Measurements from ENCODE around the gene COL18A1. TPM values are rescaled to one million over a fixed set of nuclear protein-coding genes. Genes with fewer than 3 reads are reported as not detected.

The COL18A1 gene
- total RNA-seq, 1 donor from 2014 or later = 535 TPM

DNA sequence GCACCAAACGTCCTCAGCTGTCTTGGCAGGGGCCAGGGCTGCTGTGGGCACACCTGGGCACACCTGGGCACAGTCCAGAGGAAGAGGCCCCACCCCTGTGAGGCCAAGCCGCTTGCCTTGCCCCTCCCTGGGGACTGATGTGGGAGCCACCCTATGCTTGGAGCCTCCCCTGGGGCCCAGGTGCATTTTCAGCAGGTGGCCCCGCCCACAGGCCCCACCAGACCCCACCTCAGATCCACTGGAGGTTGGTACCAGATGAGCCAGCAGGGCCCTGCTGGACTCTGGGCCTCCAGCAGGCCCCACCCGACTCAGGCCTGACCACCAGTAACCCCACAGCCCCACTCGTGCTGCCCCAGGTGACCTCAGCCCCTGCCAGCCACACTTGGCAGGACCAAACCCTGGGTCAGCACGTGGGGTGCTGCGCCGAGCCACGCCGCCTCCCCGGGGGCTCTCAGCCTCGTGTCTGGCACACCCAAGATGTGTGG, 128.4 kb downstream of the COL18A1 start:
- no peak overlapping the region for H3K4me3 ChIP-seq (ENCODE audit: low read depth, low read length)
- TF ChIP-seq, protein P1, sequence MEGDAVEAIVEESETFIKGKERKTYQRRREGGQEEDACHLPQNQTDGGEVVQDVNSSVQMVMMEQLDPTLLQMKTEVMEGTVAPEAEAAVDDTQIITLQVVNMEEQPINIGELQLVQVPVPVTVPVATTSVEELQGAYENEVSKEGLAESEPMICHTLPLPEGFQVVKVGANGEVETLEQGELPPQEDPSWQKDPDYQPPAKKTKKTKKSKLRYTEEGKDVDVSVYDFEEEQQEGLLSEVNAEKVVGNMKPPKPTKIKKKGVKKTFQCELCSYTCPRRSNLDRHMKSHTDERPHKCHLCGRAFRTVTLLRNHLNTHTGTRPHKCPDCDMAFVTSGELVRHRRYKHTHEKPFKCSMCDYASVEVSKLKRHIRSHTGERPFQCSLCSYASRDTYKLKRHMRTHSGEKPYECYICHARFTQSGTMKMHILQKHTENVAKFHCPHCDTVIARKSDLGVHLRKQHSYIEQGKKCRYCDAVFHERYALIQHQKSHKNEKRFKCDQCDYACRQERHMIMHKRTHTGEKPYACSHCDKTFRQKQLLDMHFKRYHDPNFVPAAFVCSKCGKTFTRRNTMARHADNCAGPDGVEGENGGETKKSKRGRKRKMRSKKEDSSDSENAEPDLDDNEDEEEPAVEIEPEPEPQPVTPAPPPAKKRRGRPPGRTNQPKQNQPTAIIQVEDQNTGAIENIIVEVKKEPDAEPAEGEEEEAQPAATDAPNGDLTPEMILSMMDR (conservative IDR thresholded peaks at IDR 0.05; ENCODE audit: low read depth, low read length) = no peak
- no peak for DNase-seq (ENCODE audit: low read depth)

DNA sequence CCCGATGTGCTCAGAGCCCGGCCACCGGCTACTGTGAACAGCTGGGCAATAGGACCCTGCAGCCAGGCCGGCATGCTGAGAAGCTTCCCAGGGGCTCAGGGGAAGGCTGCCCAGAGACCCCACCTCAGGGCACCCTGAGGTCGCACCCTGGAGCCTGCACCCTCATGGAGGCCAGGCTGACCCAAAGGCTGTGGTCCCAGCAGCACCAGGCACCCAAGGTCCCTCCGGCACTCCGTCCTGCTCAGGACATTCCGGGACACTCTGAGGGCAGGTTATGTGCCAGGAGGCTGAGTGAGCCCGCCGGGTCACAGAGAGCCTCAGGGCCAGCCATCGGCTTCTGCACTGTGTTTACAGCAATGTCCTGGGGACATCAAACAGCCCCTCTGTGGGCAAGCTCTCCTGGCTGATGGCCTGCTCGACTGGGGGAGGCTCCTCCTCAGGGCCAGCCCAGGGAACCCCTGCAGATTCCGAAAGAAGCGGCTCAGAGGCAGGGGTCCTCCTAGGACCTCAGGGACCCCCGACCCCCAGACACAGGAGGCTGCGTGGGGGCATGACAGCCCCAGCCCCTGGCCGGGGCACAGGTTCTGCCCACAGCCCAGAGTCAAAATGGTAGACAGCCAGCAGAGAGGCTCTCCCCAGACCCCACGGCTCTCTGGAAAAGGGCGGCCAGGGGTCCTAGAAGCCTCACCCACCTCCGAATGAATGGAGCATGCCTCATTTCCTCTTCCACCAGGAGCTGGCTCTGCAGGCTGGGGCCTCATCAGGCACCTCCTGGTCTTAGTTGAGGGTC, 129.1 kb downstream of the COL18A1 start:
- TF ChIP-seq, protein P1 (conservative IDR thresholded peaks at IDR 0.05; ENCODE audit: low read depth, low read length) = no peak
- no peak for DNase-seq (ENCODE audit: low read depth)
- H3K4me3 ChIP-seq (ENCODE audit: low read depth, low read length) = no peak overlapping the region

DNA sequence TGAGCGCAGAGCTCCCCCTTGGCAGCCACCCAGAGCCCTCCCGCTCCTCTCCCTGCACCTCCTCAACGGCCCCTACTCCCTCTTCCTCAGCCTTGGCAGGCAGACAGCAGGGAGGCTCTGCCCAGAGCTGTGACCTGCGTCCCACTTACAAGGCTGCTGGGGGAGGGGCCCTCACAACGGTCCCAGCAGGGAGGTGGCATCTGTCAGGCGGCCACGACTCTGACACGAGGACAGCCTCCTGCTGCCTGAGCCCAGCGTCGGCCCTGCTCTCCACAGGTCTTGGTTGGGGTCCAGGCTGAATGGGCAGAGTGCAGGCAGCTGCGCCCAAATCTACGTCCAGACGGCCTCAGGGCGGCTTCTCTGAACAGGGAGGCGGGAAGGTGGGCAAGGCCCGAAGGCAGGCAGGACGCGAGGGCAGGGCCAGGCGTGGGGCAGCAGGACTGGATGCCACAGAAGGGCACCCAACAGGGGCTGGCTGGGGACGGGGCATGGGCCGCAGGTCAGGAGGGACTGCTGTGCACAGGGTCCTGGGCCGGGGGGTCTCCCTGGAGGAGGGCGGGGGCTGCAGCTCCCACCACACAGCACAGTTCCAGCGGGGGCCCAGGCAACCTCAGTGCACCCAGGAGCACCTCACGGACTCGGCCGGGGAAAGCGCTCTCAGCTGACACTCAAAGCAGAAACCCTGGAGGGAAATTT, 129.8 kb downstream of the COL18A1 start:
- TF ChIP-seq, protein P1 (conservative IDR thresholded peaks at IDR 0.05; ENCODE audit: low read depth, low read length) = no peak
- DNase-seq (ENCODE audit: low read depth) = no peak
- no peak overlapping the region for H3K4me3 ChIP-seq (ENCODE audit: low read depth, low read length)

DNA sequence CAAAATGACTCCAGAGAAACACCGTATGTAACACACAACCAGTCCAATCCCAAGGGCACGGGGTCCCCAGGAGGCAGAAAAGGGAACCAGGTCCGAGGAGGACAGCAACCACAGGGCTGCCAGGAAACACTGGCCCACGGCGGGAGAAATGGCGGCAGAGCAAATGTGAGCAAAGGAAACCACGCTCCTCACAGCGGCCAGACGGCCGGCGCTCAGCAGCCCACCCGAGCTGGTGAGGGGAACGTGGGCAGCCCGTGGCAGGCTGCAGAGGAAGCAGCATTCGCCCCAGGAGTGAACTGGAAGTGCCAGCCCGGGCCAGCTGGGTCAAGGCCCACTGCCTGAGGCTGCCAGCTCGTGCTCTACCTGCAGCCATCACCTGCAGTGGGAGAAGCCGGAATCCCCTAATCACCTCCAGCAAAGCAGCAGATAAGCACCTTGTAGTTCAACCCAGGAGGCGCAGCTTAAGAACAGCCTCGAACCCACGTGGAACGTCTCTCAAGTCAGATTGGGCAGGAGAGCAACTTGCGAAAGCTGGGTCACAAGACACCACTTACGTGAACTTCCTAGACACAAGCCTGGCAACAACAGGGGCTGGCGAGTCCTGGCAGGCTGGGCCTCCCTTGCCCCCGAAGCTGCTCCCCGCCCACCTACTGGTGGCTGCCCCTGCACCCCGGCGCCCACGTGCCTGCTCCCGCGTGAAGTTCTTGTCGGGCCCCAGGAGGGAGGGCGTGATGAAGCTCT, 130.5 kb downstream of the COL18A1 start:
- no peak for DNase-seq (ENCODE audit: low read depth)
- TF ChIP-seq, protein P1 (conservative IDR thresholded peaks at IDR 0.05; ENCODE audit: low read depth, low read length) = no peak
- no peak overlapping the region for H3K4me3 ChIP-seq (ENCODE audit: low read depth, low read length)

DNA sequence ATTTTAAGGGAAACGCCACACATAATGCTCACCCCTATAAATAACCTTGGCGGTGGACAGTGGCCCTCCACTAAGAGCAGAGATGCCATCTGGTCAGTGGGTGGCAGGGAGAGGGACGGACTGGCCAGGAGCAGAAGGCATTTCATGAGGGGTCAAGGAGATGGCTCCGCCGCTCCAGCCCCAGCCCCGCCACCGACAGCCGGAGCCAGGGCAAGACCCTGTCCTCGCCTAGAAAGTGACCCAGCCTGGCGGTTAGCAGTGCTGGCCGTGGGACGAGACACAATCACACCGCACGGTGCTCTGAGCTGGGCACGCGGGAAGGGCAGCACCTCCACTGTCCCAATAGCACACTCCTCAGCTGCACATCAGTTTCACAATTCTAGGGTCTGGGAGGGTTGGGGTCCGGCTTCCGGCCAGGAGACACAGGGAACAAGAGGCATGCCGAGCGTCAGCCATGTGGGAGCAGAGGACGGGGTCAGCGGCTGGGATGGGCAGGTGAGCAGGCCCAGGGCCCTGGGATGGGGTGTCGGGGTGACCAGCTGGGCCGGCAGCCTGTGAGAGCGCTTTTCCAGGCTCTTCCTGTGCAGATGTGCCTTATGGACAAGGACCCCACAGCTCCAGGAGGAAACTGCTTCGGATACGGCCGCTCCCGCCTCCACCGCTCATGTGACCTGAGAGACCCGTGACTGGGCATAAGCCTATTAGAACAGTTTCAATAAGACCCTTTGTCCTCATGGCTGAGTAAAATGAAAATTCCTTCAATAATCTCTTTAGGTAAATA, 131.5 kb downstream of the COL18A1 start:
- H3K4me3 ChIP-seq (ENCODE audit: low read depth, low read length) = no peak overlapping the region
- TF ChIP-seq, protein P1 (conservative IDR thresholded peaks at IDR 0.05; ENCODE audit: low read depth, low read length) = no peak
- DNase-seq (ENCODE audit: low read depth) = no peak

DNA sequence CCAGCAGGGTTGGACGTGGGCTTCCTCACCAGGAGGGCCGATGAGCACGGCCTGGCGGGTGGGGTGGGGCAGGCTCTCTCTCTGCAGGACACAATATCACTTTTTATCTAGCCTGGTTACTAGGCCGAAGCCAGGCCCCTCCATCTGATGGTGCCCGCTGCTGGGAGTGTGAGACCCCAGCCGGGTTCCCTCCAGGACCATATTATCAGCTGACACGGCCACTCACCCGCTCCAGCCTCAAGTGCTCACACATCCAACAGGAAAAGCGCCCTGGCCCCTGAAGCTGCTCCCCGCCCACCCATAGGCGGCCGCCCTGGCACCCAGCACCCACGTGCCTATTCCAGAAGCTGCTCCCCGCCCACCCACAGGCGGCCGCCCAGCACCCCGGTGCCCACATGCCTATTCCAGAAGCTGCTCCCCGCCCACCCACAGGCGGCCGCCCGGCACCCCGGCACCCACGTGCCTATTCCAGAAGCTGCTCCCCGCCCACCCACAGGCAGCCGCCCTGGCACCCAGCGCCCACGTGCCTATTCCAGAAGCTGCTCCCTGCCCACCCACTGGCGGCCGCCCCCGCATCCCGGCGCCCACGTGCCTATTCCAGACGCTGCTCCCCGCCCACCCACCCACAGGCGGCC, 132.3 kb downstream of the COL18A1 start:
- no peak overlapping the region for H3K4me3 ChIP-seq (ENCODE audit: low read depth, low read length)
- TF ChIP-seq, protein P1 (conservative IDR thresholded peaks at IDR 0.05; ENCODE audit: low read depth, low read length) = no peak
- DNase-seq (ENCODE audit: low read depth) = no peak

Data from epithelial cell of proximal tubule (primary cell).